Measurements from ENCODE around the gene CAMSAP1. TPM values are rescaled to one million over a fixed set of nuclear protein-coding genes. Genes with fewer than 3 reads are reported as not detected.
A peak's percentile ranks its signal among the peaks of the same experiment; 100 is the strongest.

CAMSAP1 gene
- total and polyA plus RNA-seq, 9 of the 15 experiments (the other 6 are each of a cell fraction or from before 2014, with no cell fraction given) = 1.5 to 28.8 (median 14.3) TPM

- TF ChIP-seq PRDM10 (IDR thresholded peaks at IDR 0.05; ENCODE audit: partially characterized antibody) (no peak), ATF6 (CRISPR knock-in tag; IDR thresholded peaks at IDR 0.05) (peak; percentile 87; the same call in 1 of the 2 replicates), GTF2E2 (tag; IDR thresholded peaks at IDR 0.05) (no peak), MCM7 (IDR thresholded peaks at IDR 0.05) (no peak), MYC (IDR thresholded peaks at IDR 0.05; ENCODE audit: low read depth, low read length) (no peak; the same call in 1 of the 2 replicates), MYC (CRISPR knock-in tag; IDR thresholded peaks at IDR 0.05; ENCODE audit: borderline replicate concordance, low read depth) (0 out of 2 replicates have a peak, but pooled peaks have one; percentile 48), THRA (IDR thresholded peaks at IDR 0.05) (no peak), TCF3 (CRISPR knock-in tag; IDR thresholded peaks at IDR 0.05) (no peak), STAT5A (IDR thresholded peaks at IDR 0.05; ENCODE audit: borderline replicate concordance, low read length) (no peak), PYGO2 (tag; IDR thresholded peaks at IDR 0.05) (no peak), EHMT2 (IDR thresholded peaks at IDR 0.05) (no peak), ZFP30 (CRISPR knock-in tag; IDR thresholded peaks at IDR 0.05; ENCODE audit: borderline replicate concordance) (no peak), CAMTA2 (CRISPR knock-in tag; conservative IDR thresholded peaks at IDR 0.05) (no peak), ZNF274 (IDR thresholded peaks at IDR 0.05; ENCODE audit: borderline replicate concordance, low read depth, low read length) (no peak), TAF15 (IDR thresholded peaks at IDR 0.05; ENCODE audit: low read depth, low read length) (no peak), ZNF507 (tag; conservative IDR thresholded peaks at IDR 0.05) (no peak), NFIC (IDR thresholded peaks at IDR 0.05) (no peak), NCOA2 (IDR thresholded peaks at IDR 0.05; ENCODE audit: partially characterized antibody in 2 of 2) (no peak), ZNF586 (CRISPR knock-in tag; conservative IDR thresholded peaks at IDR 0.05) (no peak), HMGN3 (IDR thresholded peaks at IDR 0.05; ENCODE audit: borderline replicate concordance, extremely low read depth, insufficient read length, low read depth, low read length) (peak; percentile 20), ZNF445 (CRISPR knock-in tag; IDR thresholded peaks at IDR 0.05; ENCODE audit: low read depth) (no peak), MTA1 (IDR thresholded peaks at IDR 0.05; ENCODE audit: borderline replicate concordance) (no peak)
Observed at GRCh38 chr9:135908093-135908753, 877 bp upstream of the CAMSAP1 start (continued).
